Fibroblast of lung (primary cell): ENCODE data around the gene TTLL11. TPM values are rescaled to one million over a fixed set of nuclear protein-coding genes. Genes with fewer than 3 reads are reported as not detected.

Source experiments
- DNase-seq, 2 donors: peaks; one replicate each; pipeline versions ENCODE4 v3.0.0 to v3.0.0-alpha.2; 2010; ENCODE audit warnings: low read depth in 2 of 2
- H2AFZ ChIP-seq: 2 replicates; pipeline ENCODE4 v1.5.1; 2012; ENCODE audit warnings: low read length, control low read depth, inconsistent platforms
- H3K27ac ChIP-seq: 2 replicates; pipeline ENCODE4 v1.5.1; 2011; ENCODE audit warnings: low read length, control low read depth; ENCODE audit not compliant: insufficient read depth
- H3K27me3 ChIP-seq: 2 replicates; pipeline ENCODE4 v1.5.1; 2011; ENCODE audit warnings: mild to moderate bottlenecking, low read length; ENCODE audit not compliant: control insufficient read depth, insufficient read depth
- H3K36me3 ChIP-seq: 2 replicates; pipeline ENCODE4 v1.5.1; 2011; ENCODE audit warnings: low read length; ENCODE audit not compliant: control insufficient read depth, insufficient read depth
- H3K4me1 ChIP-seq: 2 replicates; pipeline ENCODE4 v1.5.1; 2011; ENCODE audit warnings: low read length; ENCODE audit not compliant: control insufficient read depth, insufficient read depth; ENCODE audit errors: extremely low read depth
- H3K4me2 ChIP-seq: 2 replicates; pipeline ENCODE4 v1.5.1; 2011; ENCODE audit warnings: low read length, control low read depth; ENCODE audit not compliant: insufficient read depth; ENCODE audit errors: extremely low read depth
- H3K4me3 ChIP-seq, 4 experiments: fragments of 200-600 bp in 1 of 4; sonication (generic) in 1 of 4; replicated peaks in 1 of 4; 2 replicates each; pipeline ENCODE4 v1.5.1; 2011 to 2016; ENCODE audit warnings: low read length in 4 of 4, low read depth in 3 of 4, mild to moderate bottlenecking in 3 of 4, control low read depth in 2 of 4, inconsistent platforms in 1 of 4, mixed read lengths in 1 of 4; ENCODE audit not compliant: insufficient read depth in 1 of 4; ENCODE audit errors: control extremely low read depth in 1 of 4
- H3K79me2 ChIP-seq: 2 replicates; pipeline ENCODE4 v1.5.1; 2012; ENCODE audit warnings: mild to moderate bottlenecking, low read length, inconsistent platforms; ENCODE audit not compliant: control insufficient read depth, insufficient read depth
- H3K9ac ChIP-seq: 2 replicates; pipeline ENCODE4 v1.5.1; 2011; ENCODE audit warnings: mild to moderate bottlenecking, low read length, control low read depth; ENCODE audit not compliant: insufficient read depth
- H3K9me3 ChIP-seq: 2 replicates; pipeline ENCODE4 v1.5.1; 2012; ENCODE audit warnings: low read depth, low read length; ENCODE audit not compliant: control insufficient read depth, insufficient read depth
- H4K20me1 ChIP-seq: 2 replicates; pipeline ENCODE4 v1.5.1; 2011; ENCODE audit warnings: low read length; ENCODE audit not compliant: control insufficient read depth, insufficient read depth; ENCODE audit errors: extremely low read depth
- EZH2 ChIP-seq: IDR thresholded peaks from 2 replicates; pipeline ENCODE4 v1.5.1; 2012; ENCODE audit warnings: low read length, control low read depth, mild to moderate bottlenecking; ENCODE audit errors: missing control alignments
- polyA plus RNA-seq, 2 donors: library from polyadenylated mRNA; depleted of rRNA in 1 of 2; stranded (reverse) in 1 of 2; unstranded in 1 of 2; fragments of >200 nt; gene quantifications; 2 replicates each; pipeline ENCODE4 v1.2.1, GENCODE V29; 2011 to 2012; ENCODE audit warnings: missing spikeins in 1 of 2
- total RNA-seq: library from RNA; depleted of rRNA; stranded (reverse); fragments of >200 nt; gene quantifications from 2 replicates; pipeline ENCODE4 v1.2.1, GENCODE V29; 2014
- TF ChIP-seq, protein P1 (sequence below), 2 donors: IDR thresholded peaks in 1 of 2; conservative IDR thresholded peaks in 1 of 2; 1 replicate in 1 of 2; 2 replicates in 1 of 2; pipeline ENCODE4 v1.5.1; 2011 to 2012; ENCODE audit warnings: low read length in 2 of 2, control low read depth in 1 of 2, inconsistent platforms in 1 of 2, low read depth in 1 of 2, mild to moderate bottlenecking in 1 of 2

TTLL11 gene
- total and polyA plus RNA-seq, 2 donors (not counting 1 experiment from before 2014, with no cell fraction given), result 3.9 to 4.8 TPM

DNA sequence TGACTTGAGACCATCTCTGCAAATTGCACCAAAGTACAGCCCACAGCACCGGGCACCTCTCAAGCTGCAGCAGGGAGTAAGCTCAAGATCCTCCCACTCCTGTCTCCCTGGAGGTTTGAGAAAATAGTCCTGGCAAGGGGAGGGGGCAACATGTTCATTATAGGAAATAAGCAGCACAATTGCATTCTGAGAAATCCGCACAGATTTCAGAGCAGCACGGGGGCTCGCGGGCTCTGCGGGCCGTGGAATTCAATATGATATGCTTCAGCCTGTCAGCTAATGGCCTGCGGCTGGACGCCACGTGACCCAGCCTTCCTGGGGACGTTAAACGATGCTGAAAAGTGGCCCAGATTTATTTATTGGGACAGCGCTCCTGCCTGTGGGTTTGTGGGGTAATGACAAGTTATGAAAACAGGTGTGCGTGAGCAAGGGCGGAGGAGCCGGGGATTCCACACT lies 285.3 kb downstream of the TTLL11 start:
- H3K27ac ChIP-seq, result no peak overlapping the region
- peak in 1 of 2 donors; percentile 11 for DNase-seq

DNA sequence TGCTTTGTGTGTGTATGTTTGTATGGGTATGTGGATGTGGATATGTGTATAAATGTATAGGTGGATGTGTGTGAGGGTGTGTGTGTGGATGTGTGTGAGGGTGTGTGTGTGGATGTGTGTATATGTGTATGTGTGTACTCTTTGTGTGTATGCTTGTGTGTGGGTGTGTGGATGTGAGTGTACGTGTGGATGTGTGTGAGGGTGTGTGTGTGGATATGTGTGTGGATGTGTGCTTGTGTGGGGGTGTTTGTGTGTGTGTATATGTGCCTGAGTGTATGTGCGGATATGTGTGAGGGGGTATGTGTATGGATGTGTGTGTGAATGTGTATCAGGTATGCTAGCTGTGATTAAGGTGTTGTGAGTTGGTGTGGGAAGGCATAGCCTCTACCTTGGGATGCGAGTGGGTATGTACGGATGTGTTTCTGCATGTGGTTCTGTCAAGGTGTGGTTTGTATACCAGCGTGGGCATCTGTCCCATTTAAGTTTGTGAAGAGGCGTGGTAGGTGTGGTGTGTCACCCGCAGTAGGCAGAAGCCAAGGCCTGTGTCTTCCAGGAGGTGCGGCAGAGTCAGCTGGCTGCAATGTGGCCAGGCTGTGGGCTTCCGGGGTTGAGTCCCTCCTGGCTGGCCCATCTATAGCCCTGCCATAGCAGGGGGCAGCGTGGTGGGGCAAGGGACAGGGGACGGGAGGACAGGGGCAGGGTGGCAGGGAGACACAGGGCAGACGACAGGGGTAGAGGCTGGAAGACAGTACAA lies 285.9 kb downstream of the TTLL11 start:
- Histone ChIP-seq H3K79me2 (no peaks in the 10 kb centered on the region), H4K20me1 (no peaks in the 10 kb centered on the region), H3K9me3 (no peaks in the 10 kb centered on the region), H3K27ac (no peak overlapping the region), H3K4me1 (no peaks in the 10 kb centered on the region), H3K4me2 (no peak overlapping the region), H3K4me3 (no peak overlapping the region), H3K27me3 (no peaks in the 10 kb centered on the region), H3K9ac (no peak overlapping the region), H2AFZ (no peak overlapping the region), H3K36me3 (no peaks in the 10 kb centered on the region)
- DNase-seq, result no peak
- no peak for TF ChIP-seq EZH2
- TF ChIP-seq, protein P1, sequence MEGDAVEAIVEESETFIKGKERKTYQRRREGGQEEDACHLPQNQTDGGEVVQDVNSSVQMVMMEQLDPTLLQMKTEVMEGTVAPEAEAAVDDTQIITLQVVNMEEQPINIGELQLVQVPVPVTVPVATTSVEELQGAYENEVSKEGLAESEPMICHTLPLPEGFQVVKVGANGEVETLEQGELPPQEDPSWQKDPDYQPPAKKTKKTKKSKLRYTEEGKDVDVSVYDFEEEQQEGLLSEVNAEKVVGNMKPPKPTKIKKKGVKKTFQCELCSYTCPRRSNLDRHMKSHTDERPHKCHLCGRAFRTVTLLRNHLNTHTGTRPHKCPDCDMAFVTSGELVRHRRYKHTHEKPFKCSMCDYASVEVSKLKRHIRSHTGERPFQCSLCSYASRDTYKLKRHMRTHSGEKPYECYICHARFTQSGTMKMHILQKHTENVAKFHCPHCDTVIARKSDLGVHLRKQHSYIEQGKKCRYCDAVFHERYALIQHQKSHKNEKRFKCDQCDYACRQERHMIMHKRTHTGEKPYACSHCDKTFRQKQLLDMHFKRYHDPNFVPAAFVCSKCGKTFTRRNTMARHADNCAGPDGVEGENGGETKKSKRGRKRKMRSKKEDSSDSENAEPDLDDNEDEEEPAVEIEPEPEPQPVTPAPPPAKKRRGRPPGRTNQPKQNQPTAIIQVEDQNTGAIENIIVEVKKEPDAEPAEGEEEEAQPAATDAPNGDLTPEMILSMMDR (conservative IDR thresholded peaks at IDR 0.05 in 1 of 2, IDR thresholded peaks at IDR 0.05 in 1 of 2; ENCODE audit: low read depth in 1 of 2, low read length in 2 of 2), result no peak

More for the DNA sequence above, 285.3 kb downstream of the TTLL11 start:
- no peaks in the 10 kb centered on the region for H3K4me1 ChIP-seq
- TF ChIP-seq EZH2, result no peak
- TF ChIP-seq, protein P1 (conservative IDR thresholded peaks at IDR 0.05 in 1 of 2, IDR thresholded peaks at IDR 0.05 in 1 of 2; ENCODE audit: low read depth in 1 of 2, low read length in 2 of 2), result no peak
- no peak overlapping the region for H3K9ac ChIP-seq
- H3K4me2 ChIP-seq, result no peak overlapping the region
- H3K27me3 ChIP-seq, result no peaks in the 10 kb centered on the region
- no peaks in the 10 kb centered on the region for H3K36me3 ChIP-seq
- H3K79me2 ChIP-seq, result no peaks in the 10 kb centered on the region
- no peaks in the 10 kb centered on the region for H4K20me1 ChIP-seq
- H3K9me3 ChIP-seq, result no peaks in the 10 kb centered on the region
- H3K4me3 ChIP-seq, result no peak overlapping the region
- H2AFZ ChIP-seq, result no peak overlapping the region

DNA sequence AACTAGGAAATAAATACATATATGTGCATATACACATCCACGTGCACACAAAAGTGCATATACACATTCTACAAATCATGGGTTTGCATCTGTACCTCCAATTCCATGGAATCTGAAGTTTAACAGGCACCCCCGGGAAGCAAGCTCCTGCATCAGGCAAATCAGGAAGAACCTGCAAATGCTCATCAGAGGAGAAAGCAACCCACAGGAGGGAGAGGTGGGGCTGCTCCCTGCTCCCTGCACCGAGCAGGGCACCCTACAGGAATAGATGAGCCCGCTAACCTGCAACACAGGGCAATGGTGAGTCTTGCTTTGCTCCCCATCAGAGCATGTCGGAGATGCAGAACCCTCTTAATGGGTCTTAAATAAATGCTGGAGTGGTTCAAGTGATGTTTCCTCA lies 290.4 kb downstream of the TTLL11 start:
- no peaks in the 10 kb centered on the region for H3K36me3 ChIP-seq
- no peaks in the 10 kb centered on the region for H4K20me1 ChIP-seq
- no peaks in the 10 kb centered on the region for H3K9me3 ChIP-seq
- no peak for TF ChIP-seq EZH2
- TF ChIP-seq, protein P1 (conservative IDR thresholded peaks at IDR 0.05 in 1 of 2, IDR thresholded peaks at IDR 0.05 in 1 of 2; ENCODE audit: low read depth in 1 of 2, low read length in 2 of 2), result no peak
- H3K4me1 ChIP-seq, result no peaks in the 10 kb centered on the region
- no peak overlapping the region for H3K4me3 ChIP-seq
- H3K9ac ChIP-seq, result no peak overlapping the region
- no peak for DNase-seq
- H3K79me2 ChIP-seq, result no peaks in the 10 kb centered on the region
- no peak overlapping the region for H3K4me2 ChIP-seq
- no peak overlapping the region for H3K27ac ChIP-seq
- peaks cover 2% of the 10 kb centered on the region for H3K27me3 ChIP-seq
- no peak overlapping the region for H2AFZ ChIP-seq
